ENCODE data around the gene FAM228A. TPM values are rescaled to one million over a fixed set of nuclear protein-coding genes. Genes with fewer than 3 reads are reported as not detected.

The FAM228A gene
- total RNA-seq, 4 donors from 2014 or later = 0.88 to 3.8 (median 2.4) TPM

DNA sequence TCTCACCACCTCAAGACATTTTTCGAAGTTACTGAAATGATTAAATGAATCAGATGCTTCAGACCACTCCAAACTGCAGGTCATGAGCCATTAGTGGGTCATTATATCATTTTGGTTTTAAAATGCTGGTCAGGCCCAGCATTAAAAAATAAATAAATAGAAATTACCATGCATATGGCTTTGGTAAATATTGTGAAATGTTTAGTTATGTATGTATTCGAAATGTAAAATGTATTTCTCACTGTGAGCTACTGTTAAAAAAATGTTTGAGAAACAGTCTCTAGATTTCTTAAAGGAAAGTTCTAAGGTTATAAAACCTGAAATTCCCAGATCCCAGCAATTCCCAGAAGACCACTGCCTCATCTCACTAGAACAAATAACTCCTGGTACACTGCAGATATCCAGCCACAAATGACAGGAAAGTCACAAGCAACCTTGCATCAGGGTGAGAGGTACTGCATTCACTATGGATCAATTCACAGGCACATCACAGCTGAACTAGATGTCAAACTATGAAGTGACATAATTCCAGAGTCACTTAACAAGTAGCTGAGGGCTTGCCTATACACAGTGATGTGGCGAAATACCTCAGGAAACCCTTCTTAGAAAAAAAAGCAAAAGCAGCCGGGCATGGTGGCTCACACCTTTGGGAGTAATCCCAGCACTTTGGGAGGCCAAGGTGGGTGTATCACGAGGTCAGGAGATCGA is 46.6 kb downstream of the FAM228A start:
- no peak for DNase-seq (ENCODE audit: low spot score)
- ATAC-seq (ENCODE audit: low FRiP score) = no peak
- no peak for TF ChIP-seq CTCF (IDR thresholded peaks at IDR 0.05)

- DNase-seq (ENCODE audit: low spot score) (no peak), ATAC-seq (ENCODE audit: low FRiP score) (no peak)
- no peak for TF ChIP-seq CTCF (IDR thresholded peaks at IDR 0.05)
Observed at GRCh38 chr2:24222946-24223345, 48.1 kb downstream of the FAM228A start.

DNA sequence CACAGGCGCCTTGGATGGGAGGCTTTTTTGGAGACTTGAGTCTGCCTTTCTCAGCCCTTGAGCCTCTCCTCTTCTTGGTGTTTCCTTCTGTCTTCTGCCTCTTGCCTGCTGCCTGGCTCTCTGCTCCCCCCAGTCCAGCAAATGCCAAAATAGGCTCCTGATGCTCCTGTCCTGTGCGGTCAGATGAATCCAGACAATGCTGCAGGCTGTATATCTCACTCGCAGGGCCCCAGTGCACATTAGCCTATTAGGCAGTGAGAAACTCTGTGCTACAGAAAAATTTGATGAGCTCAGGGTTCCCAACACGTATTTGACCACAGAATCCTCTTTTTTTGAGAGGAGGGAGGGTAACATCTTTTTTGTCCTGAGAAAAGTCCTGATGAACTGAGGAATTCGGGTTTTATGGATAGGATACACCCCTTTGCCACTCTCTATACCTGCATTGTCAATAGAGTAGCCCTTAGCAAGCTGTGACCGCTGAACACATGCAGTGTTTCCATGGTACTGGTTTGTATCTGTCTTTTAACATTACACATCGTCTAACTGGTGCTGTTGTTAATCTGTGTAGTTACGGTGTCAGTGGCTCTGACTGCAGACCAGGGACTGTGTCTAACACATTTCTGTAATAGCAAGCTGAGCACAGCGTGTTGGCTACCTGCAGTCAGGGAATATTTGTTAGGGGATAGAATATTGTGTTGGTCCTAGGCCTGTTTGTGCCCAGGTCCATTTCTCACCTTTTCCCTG is 50.8 kb downstream of the FAM228A start:
- TF ChIP-seq CTCF (IDR thresholded peaks at IDR 0.05) = no peak
- DNase-seq (ENCODE audit: low spot score) (no peak), ATAC-seq (ENCODE audit: low FRiP score) (no peak)

- DNase-seq (ENCODE audit: low spot score) (no peak), ATAC-seq (ENCODE audit: low FRiP score) (no peak)
- no peak for TF ChIP-seq CTCF (IDR thresholded peaks at IDR 0.05)
Observed at GRCh38 chr2:24228470-24228869, 53.6 kb downstream of the FAM228A start.

DNA sequence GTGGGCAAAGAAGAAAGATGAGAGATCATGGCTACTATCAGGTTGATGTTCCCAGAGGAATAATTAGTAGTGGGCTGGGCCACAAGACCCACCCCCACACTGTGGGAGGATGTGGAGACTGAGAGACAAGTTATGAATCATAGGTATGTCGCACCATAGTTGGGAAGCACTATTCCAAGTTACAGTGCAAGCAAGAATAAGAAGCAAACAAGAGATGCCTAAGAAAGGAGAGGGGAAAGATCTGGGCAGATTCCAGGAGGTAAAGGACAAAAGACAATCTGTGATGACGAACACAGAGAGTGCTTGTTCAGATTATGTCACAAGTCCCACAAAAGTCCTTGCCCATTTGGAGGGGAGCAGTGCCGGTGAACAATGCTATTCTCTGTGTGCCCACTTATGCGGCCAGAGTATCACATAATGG is 56.6 kb downstream of the FAM228A start:
- DNase-seq (ENCODE audit: low spot score) = no peak
- TF ChIP-seq CTCF (IDR thresholded peaks at IDR 0.05) = no peak
- no peak for ATAC-seq (ENCODE audit: low FRiP score)

DNA sequence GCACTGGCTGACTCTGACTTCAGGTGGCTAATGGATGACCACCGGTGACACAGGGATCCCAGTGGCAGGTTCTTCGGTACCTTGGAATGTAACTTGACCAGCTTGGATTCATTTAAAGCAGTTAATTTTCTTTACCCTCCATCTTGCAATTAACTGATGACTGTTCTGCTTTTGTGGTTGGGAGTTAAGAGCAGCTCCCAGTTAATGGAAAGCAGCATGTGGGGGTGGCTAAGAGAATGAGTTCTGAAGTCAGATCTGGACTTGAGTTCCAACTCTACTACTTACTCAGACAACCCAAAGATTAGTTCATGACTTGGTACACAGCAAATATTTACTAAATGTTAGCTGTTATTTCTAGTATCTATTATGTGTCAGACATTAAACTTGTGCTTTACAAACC is 58.5 kb downstream of the FAM228A start:
- TF ChIP-seq CTCF (IDR thresholded peaks at IDR 0.05) = no peak
- ATAC-seq (ENCODE audit: low FRiP score) = no peak
- no peak for DNase-seq (ENCODE audit: low spot score)

GRCh38 chr2:24237313-24237712 is 62.5 kb downstream of the FAM228A start:
- TF ChIP-seq CTCF (IDR thresholded peaks at IDR 0.05) = no peak
- no peak for ATAC-seq (ENCODE audit: low FRiP score)
- DNase-seq (ENCODE audit: low spot score) = no peak

Data from omental fat pad (tissue), 4 donors.